ENCODE measurements around the gene DPP3.

DPP3 gene

GRCh38 chr11:66479394-66480116 is 679 bp upstream of the DPP3 start:
- no peak for DNase-seq (ENCODE audit: low read depth in 4 of 4, low spot score in 1 of 4)

GRCh38 chr11:66484806-66485380 is 4.7 kb downstream of the DPP3 start:
- DNase-seq (ENCODE audit: low read depth in 4 of 4, low spot score in 1 of 4): no peak

DNA sequence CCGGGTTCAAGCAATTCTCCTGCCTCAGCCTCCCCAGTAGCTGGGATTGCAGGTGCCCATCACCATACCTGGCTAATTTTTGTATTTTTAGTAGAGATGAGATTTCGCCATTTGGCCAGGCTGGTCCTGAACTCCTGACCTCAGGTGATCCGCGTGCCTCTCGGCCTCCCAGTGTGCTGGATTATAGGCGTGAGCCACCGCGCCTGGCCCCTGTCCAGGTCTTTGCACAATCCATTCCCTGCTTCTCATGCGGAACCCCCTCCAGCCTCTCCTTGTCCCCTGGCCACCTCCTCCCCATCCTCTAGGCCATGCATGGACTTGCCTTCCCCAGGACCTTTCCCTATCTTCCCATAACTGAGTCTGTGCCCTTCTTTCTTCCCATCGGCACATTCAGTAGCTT is 8.7 kb downstream of the DPP3 start:
- DNase-seq (ENCODE audit: low read depth in 4 of 4, low spot score in 1 of 4): no peak

DNA sequence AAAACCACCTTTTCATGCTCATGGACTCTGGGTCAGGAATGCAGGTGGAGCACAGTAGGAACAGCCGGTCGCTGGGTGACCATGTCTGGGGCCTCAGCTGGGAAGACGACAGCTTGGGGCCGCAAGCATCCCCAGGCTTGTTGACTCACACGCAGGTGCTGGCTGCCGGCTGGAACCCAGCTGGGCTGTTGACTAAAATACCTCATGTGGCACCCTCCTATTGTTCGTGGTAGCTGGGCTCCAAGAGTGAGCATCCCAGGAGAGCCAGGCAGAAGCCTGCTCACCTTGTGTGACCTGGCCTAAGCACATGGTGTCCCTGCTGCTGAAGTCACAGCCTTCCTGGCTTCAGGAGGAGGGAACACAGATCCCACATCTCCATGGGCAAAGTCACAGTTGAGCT is 9.4 kb downstream of the DPP3 start:
- no peak for DNase-seq (ENCODE audit: low read depth in 4 of 4, low spot score in 1 of 4)

GRCh38 chr11:66491315-66491935 is 11.2 kb downstream of the DPP3 start:
- DNase-seq (ENCODE audit: low read depth in 4 of 4, low spot score in 1 of 4): no peak

DNA sequence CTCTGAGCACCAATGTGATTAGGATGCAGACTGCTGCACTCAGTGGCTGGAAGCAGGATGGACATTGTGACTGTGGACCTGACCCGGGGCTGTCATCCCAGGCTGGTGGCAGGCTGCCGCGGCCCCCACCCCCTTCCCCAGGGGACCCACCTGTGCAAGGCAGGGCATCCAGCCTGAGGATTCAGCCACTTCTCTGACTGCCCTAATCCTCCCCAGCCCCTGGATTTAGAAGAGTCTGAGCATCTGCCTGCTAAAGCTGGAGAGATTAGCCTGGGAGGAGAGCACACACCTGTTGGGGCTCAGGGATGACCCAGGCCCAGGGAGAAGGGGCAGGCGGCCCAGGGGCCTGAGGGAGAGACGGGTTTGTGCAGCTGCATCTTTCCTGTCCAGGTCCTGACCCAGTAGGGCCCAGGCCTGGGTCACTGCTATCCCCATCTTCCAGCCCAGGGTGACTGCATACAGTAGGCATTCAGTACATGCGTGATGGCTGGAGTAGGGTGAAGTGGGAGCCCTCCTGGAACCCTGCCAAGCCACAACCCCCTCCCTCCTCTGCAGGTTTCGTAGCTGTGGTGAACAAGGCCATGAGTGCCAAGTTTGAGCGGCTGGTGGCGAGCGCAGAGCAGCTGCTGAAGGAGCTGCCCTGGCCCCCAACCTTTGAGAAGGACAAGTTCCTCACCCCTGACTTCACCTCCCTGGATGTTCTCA is 12.1 kb downstream of the DPP3 start:
- no peak for DNase-seq (ENCODE audit: low read depth in 4 of 4, low spot score in 1 of 4)

GRCh38 chr11:66493130-66493529 is 12.9 kb downstream of the DPP3 start:
- DNase-seq (ENCODE audit: low read depth in 4 of 4, low spot score in 1 of 4): no peak

GRCh38 chr11:66494458-66494857 is 14.2 kb downstream of the DPP3 start:
- DNase-seq (ENCODE audit: low read depth in 4 of 4, low spot score in 1 of 4): no peak

DNA sequence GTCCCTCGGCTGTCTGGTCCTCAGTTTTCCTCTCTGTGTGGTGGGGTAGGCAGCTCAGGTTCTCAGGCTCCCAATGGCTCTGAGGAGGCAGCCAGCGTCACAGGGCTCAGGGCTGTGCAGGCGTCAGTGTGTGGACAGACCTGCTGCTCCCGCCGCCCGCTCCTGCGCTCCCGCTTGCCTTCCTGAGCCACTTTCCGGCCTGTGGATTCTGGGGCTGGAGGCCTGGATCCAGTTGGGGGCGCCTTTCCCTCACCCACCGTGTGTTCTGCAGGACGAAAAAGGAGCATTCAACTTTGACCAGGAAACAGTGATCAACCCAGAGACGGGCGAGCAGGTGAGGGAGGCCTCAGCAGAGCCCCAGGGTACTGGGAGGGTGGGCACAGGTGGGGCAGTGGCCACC is 14.7 kb downstream of the DPP3 start:
- DNase-seq (ENCODE audit: low read depth in 4 of 4, low spot score in 1 of 4): no peak

GRCh38 chr11:66495401-66495854 is 15.2 kb downstream of the DPP3 start:
- no peak for DNase-seq (ENCODE audit: low read depth in 4 of 4, low spot score in 1 of 4)

DNA sequence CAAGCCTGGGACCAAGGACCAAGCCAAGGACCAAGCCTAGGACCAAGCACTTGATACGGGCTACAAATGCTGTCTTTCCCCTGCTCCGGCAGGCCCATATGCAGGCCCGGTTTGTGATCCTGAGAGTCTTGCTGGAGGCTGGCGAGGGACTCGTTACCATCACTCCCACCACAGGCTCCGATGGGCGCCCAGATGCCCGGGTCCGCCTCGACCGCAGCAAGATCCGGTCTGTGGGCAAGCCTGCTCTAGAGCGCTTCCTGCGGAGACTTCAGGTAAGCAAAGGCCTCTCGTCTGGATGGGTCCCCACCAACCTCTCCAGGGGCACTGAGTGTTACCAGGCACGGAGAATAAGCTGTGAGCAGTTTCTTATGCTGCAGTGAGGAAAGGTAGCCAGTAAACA is 17.0 kb downstream of the DPP3 start:
- no peak for DNase-seq (ENCODE audit: low read depth in 4 of 4, low spot score in 1 of 4)

DNA sequence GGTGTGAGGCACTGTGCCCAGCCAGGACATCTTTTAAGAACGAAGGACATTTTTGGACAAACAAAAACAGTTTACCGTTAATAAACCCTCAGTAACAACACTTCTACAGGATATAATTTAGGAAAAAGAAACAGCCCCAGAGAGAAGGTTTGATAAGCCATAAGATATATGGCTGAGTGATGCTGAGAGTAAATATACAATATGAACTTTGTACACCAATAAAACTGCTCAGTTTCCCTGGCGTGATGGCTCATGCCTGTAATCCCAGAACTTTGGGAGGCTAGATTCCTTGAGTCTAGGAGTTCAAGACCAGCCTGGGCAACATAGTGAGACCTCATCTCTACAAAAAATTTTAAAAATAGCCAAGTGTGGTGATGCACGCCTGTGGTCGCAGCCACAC is 18.3 kb downstream of the DPP3 start:
- no peak for DNase-seq (ENCODE audit: low read depth in 4 of 4, low spot score in 1 of 4)

DNA sequence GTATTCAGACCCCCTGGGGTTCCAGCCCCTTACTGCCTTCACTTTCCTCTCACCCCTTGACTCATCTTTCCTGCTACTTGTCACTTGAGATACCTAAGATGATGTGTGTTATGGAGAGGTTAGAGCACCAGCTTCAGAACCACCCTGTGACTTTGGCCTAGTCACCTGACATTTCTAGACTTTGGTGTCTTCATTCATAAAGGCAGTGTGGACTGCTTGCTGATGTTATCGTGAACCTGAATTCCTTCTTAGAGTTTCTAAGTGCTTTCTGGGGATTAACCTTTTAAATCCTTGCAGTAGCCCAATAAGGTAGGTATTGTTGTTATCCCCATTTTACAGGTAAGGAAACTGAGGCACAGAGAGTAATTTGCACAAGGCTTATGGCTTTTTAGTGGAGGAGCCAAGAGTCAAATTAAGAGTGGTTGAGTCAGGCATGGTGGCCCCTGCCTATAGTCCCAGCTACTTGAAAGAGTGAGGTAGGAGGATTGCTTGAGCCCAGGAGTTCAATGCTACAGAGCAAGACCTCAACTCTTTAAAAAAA is 25.1 kb downstream of the DPP3 start:
- DNase-seq (ENCODE audit: low read depth in 4 of 4, low spot score in 1 of 4): no peak

- no peak for DNase-seq (ENCODE audit: low read depth in 4 of 4, low spot score in 1 of 4)
Measured at GRCh38 chr11:66509131-66509561, 28.9 kb downstream of the DPP3 start.

DNA sequence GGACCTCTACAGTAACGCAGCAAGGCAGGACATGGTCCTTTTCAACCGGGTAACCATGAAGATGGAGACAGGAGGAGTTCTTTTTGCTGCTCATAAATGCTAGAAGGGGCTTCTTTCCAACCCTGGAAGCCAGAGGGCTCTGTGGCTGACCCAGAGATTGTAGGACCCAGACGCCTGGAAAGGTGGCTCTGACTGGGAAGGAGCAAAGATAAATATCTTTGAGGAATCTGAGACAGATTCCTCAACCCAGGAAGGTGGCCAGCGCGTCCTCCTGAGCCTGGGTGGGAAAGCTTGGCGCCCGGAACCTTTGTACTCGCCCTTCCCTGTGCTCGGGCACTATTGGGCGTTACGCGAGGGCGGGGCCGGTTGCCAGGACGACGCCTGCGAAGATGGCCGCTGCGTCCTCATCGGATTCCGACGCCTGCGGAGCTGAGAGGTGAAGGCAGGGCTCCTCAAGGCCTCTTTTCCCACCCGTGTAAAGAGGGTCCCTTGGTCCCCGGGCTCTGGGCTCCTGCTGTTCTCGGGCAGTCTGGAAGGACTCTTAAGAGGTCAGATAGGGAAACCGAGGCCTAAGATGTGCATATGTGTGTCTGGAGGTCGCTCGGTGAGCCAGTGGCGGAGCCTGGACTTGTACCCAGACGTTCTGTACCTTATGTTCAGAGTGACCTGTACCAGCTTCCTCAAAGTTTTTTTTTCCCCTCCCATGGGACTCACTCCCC is 30.2 kb downstream of the DPP3 start, which contains the start of gene BBS1:
Gene BBS1, plus strand, starts transcription at position 365 of the 719 bp plus-strand sequence. Its CDS starts 25 bp downstream, at position 390.
- DNase-seq (ENCODE audit: low read depth in 4 of 4, low spot score in 1 of 4): peak; percentile 64 to 81 (median 74)

- no peak for DNase-seq (ENCODE audit: low read depth in 4 of 4, low spot score in 1 of 4)
Measured at GRCh38 chr11:66510990-66511339, 30.7 kb downstream of the DPP3 start.

- no peak for DNase-seq (ENCODE audit: low read depth in 4 of 4, low spot score in 1 of 4)
Measured at GRCh38 chr11:66523611-66524010, 43.4 kb downstream of the DPP3 start.

DNA sequence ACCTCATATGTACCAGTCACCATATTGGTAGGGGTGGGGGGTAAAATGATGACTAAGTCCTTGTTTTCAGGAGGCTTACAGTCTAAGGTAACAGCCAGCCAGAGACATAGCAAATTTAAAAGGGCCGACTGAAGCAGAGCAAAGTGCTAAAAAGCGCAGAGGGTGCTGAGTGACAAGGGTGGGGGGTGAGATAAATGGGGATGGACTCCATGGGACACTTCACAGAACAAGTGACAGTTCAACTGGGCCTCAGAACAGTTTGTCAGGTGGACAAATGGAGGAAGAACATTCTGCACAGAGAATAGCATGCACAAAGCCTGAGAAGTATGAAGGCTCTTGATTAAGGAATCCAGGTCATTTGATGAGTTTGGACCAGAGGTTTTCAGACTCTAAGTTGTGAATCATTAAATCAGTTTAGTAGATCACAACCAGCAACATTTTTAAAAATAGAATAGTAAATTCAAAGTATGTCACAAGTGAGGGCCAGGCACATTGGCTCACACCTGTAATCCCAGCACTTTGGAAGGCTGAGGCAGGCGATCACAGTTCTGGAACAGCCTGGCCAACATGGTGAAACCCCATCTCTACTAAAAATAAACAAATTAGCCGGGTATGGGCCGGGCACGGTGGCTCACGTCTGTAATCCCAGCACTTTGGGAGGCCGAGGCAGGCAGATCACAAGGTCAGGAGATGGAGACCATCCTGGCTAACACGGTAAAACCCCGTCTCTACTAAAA is 44.2 kb downstream of the DPP3 start:
- DNase-seq (ENCODE audit: low read depth in 4 of 4, low spot score in 1 of 4): no peak

DNA sequence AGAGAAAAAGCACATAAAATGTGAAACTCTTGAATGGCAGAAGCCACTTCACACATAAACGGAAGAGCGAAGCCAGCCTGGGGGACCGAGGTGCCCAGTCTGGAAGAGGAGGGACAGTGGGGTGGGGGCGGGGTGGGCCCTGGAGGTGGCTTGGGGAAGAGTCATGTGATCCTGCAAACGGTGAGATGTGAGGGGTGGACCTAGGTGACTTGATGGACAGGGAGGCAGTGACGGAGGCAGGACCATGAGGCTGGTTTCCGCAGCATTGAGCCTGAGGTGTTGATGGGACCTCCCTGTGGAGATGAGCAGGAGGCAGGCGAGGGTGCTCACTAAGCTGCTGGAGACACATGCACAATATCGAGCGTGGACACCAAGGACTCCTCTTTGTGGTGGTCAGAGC is 48.8 kb downstream of the DPP3 start:
- no peak for DNase-seq (ENCODE audit: low read depth in 4 of 4, low spot score in 1 of 4)

DNA sequence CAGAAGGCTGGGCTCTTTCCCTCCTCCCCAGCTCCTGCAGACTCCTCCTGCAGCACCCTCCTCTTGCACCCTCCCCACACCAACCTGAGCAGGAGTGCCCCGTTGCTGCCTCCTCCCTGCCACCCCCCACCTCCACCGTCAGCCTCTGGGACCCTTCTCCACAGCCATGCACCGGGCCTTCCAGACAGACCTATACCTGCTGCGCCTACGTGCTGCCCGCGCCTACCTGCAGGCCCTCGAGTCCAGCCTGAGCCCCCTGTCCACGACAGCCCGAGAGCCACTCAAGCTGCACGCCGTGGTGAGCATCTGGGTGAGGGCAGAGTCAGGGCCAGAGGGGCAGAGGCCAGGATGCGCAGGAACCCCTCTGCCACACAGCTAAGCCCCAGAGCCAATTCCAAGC is 49.4 kb downstream of the DPP3 start:
- no peak for DNase-seq (ENCODE audit: low read depth in 4 of 4, low spot score in 1 of 4)
